Muscle of leg (tissue), 11 donors: Measurements from ENCODE around the gene COL23A1. TPM values are rescaled to one million over a fixed set of nuclear protein-coding genes. Genes with fewer than 3 reads are reported as not detected.

ENCODE experiments used
- DNase-seq: peaks from one replicate; pipeline ENCODE4 v3.0.0; 2013
- H3K27ac ChIP-seq: one replicate; pipeline ENCODE4 v1.5.1; 2013; ENCODE audit warnings: mild to moderate bottlenecking, low read length, control low read depth
- H3K27me3 ChIP-seq: one replicate; pipeline ENCODE4 v1.6.1; 2013; ENCODE audit warnings: low read length; ENCODE audit not compliant: control insufficient read depth, insufficient read depth
- H3K36me3 ChIP-seq: one replicate; pipeline ENCODE4 v1.6.1; 2013; ENCODE audit warnings: low read length; ENCODE audit not compliant: control insufficient read depth, insufficient read depth
- H3K4me1 ChIP-seq: one replicate; pipeline ENCODE4 v1.6.1; 2013; ENCODE audit warnings: low read length; ENCODE audit not compliant: control insufficient read depth, insufficient read depth
- H3K4me3 ChIP-seq: one replicate; pipeline ENCODE4 v1.5.1; 2013; ENCODE audit warnings: low read length, control low read depth
- H3K9me3 ChIP-seq: replicated peaks from 2 replicates; pipeline ENCODE4 v1.6.1; 2013; ENCODE audit warnings: low read depth, low read length; ENCODE audit not compliant: control insufficient read depth
- WGBS: methylation state at CpG from one replicate; pipeline ENCODE4 v1.1.5; 2013; ENCODE audit warnings: missing lambda C conversion rate; ENCODE audit not compliant: insufficient coverage; 5-methylcytosine and 5-hydroxymethylcytosine counted together
- polyA plus RNA-seq, 8 donors: library from polyadenylated mRNA; unstranded; fragments of 120-200 nt; gene quantifications; one replicate each; pipeline versions ENCODE4 v1.2.1 to v1.2.3, GENCODE V29; 2013; ENCODE audit warnings: inconsistent platforms in 1 of 8, low replicate concordance in 1 of 8; ENCODE audit not compliant: insufficient read length in 8 of 8, insufficient read depth in 1 of 8
- total RNA-seq: library from RNA; stranded (reverse); fragments of 120-200 nt; gene quantifications from one replicate; pipeline ENCODE4 v1.2.4, GENCODE V29; 2013

COL23A1 gene
- total and polyA plus RNA-seq, 9 donors, result 1.3 to 5.1 (median 3.0) TPM

- Histone ChIP-seq H3K27me3 (peaks cover 5% of the 10 kb centered on the region), H3K9me3 (no peaks in the 10 kb centered on the region), H3K4me3 (no peak overlapping the region), H3K27ac (no peak overlapping the region), H3K36me3 (no peaks in the 10 kb centered on the region), H3K4me1 (no peaks in the 10 kb centered on the region)
- 79% methylated on average over 22 of the region's 22 CpGs for WGBS
- no peak for DNase-seq
These were observed 135.2 kb downstream of the COL23A1 start for GRCh38 chr5:178454821-178455479.

DNA sequence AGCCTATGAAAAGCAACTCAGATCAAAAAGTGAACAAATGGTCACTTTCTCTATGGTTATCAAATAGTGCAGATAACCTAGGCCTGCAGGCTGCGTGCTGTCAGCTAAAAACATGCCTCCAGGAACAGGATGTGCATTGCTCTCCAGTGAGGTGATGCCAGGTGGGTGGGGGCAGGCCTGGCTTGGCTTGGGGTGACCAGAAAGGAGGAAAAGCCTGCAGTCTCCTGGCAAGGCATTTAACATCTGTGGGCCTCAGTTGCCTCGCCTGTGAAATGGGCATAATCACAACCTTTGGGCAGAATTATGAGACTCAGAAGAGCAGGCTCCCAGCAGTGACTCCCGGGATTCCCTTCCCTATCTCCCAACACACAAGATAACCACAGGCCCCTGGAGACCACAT is 135.9 kb downstream of the COL23A1 start:
- no peak for DNase-seq
- no peaks in the 10 kb centered on the region for H3K4me1 ChIP-seq
- H3K27me3 ChIP-seq, result peaks cover 10% of the 10 kb centered on the region
- H3K36me3 ChIP-seq, result no peaks in the 10 kb centered on the region
- H3K4me3 ChIP-seq, result no peak overlapping the region
- no peaks in the 10 kb centered on the region for H3K9me3 ChIP-seq
- no peak overlapping the region for H3K27ac ChIP-seq
- WGBS, result 79% methylated on average over 3 of the region's 3 CpGs

- Histone ChIP-seq H3K36me3 (no peaks in the 10 kb centered on the region), H3K9me3 (no peaks in the 10 kb centered on the region), H3K4me3 (no peak overlapping the region), H3K4me1 (no peaks in the 10 kb centered on the region), H3K27ac (no peak overlapping the region), H3K27me3 (peaks cover 15% of the 10 kb centered on the region)
- DNase-seq, result no peak
- 89% methylated on average over 1 of the region's 4 CpGs for WGBS
These were observed 137.0 kb downstream of the COL23A1 start for GRCh38 chr5:178453224-178453623.

- no peak for DNase-seq
- H3K27me3 ChIP-seq, result peaks cover 15% of the 10 kb centered on the region
- no peaks in the 10 kb centered on the region for H3K9me3 ChIP-seq
- no peak overlapping the region for H3K27ac ChIP-seq
- no peak overlapping the region for H3K4me3 ChIP-seq
- WGBS, result 71% methylated on average over 5 of the region's 19 CpGs
- H3K36me3 ChIP-seq, result no peaks in the 10 kb centered on the region
- H3K4me1 ChIP-seq, result no peaks in the 10 kb centered on the region
These were observed 139.8 kb downstream of the COL23A1 start for GRCh38 chr5:178450121-178451028.

DNA sequence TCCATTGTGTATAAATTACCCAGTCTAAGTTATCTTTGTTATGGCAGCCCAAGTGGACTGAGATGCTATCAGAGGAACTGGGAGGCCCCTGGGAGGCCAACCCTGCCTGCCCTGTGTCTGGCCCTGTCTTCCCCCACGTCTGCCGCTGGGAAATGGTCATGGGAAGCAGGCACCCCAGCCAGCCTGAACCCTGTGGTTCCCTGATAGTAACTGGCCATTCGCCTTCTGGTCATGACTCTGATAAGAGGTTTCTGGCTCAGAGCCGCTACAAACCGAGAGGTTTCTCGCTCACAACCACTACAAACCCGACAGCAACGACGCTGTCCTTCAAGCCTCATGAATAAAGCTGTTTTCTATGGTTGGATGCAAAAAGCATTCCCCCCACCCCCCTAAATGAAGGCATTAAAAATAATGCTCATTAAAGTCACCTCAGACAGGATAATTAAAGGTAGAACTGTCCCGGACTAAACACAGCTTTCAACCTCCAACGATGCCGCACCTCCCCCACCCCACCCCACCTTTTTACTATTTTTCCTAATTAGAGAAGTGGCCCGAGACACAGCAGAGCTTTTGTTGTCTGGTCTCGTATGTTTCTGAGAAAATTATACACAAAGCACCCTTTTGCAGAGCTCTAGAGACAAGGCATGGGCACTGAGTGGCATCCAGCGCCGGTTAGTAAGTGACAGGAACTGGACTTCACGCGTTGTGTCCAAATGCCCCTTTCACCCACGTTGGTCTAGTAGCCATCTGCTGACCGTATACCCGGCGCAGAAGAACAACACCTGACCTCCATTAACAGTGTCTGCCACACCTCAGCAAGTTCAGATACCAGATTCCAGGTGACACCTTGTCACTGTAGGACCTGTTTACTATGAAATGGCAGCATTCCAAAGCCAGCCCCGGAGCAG is 140.8 kb downstream of the COL23A1 start:
- no peak overlapping the region for H3K27ac ChIP-seq
- 43% methylated on average over 9 of the region's 23 CpGs for WGBS
- no peaks in the 10 kb centered on the region for H3K4me1 ChIP-seq
- H3K27me3 ChIP-seq, result peaks cover 15% of the 10 kb centered on the region
- H3K36me3 ChIP-seq, result no peaks in the 10 kb centered on the region
- no peaks in the 10 kb centered on the region for H3K9me3 ChIP-seq
- DNase-seq, result no peak
- no peak overlapping the region for H3K4me3 ChIP-seq

DNA sequence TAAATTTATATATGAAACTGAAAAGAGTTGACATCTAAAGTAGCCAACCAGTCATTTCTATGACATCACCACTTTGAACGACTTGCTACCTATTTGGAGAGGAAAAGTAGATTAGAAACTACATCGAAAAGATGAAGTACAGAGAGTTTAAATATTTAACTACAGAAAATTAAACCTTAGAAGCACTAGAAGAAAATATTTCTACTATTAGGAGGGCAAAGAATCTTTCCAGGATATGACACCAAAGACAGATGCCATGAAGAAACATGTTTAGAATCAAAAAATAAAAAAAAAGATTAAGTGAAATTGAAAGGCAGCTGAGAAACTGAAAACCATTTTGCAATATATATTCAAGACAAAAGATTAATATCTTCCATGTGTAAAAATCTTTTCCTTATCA is 144.7 kb downstream of the COL23A1 start:
- H3K27me3 ChIP-seq, result peaks cover 18% of the 10 kb centered on the region
- no peak overlapping the region for H3K27ac ChIP-seq
- DNase-seq, result no peak
- peaks cover 5% of the 10 kb centered on the region for H3K4me1 ChIP-seq
- H3K4me3 ChIP-seq, result no peak overlapping the region
- H3K36me3 ChIP-seq, result no peaks in the 10 kb centered on the region
- no peaks in the 10 kb centered on the region for H3K9me3 ChIP-seq
- WGBS, result no CpG with 5 or more reads among the region's 2 CpGs

- H3K9me3 ChIP-seq, result no peaks in the 10 kb centered on the region
- DNase-seq, result no peak
- H3K27ac ChIP-seq, result no peak overlapping the region
- H3K4me3 ChIP-seq, result no peak overlapping the region
- H3K4me1 ChIP-seq, result peaks cover 5% of the 10 kb centered on the region
- H3K27me3 ChIP-seq, result peaks cover 10% of the 10 kb centered on the region
- 61% methylated on average over 15 of the region's 23 CpGs for WGBS
- H3K36me3 ChIP-seq, result no peaks in the 10 kb centered on the region
These were observed 147.6 kb downstream of the COL23A1 start for GRCh38 chr5:178442405-178443257.

GRCh38 chr5:178441486-178442270 is 148.5 kb downstream of the COL23A1 start:
- H3K27me3 ChIP-seq, result peaks cover 13% of the 10 kb centered on the region
- DNase-seq, result no peak
- H3K9me3 ChIP-seq, result no peaks in the 10 kb centered on the region
- 94% methylated on average over 12 of the region's 18 CpGs for WGBS
- H3K36me3 ChIP-seq, result no peaks in the 10 kb centered on the region
- H3K4me1 ChIP-seq, result peaks cover 5% of the 10 kb centered on the region
- no peak overlapping the region for H3K27ac ChIP-seq
- no peak overlapping the region for H3K4me3 ChIP-seq

DNA sequence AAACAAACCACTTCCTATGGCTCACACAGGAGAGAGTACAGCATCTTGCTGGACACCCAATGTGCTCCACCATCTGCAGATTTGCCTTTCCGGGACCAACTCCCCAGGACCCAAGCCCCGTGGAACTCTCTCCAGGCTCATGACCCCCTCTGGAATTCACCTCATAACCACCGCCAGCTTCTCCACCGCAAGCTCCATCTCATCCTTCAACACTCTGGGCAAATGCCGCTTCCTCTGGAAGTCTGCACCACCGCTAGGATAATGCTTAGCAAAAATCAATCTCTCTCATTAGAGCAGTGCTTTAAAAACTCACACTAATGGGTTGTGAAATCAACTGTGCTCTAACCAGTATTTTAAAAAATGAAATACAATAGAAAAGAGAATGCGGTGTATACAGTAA is 150.0 kb downstream of the COL23A1 start:
- no peak for DNase-seq
- WGBS, result 67% methylated on average over 2 of the region's 7 CpGs
- Histone ChIP-seq H3K4me1 (peaks cover 9% of the 10 kb centered on the region), H3K36me3 (no peaks in the 10 kb centered on the region), H3K27ac (no peak overlapping the region), H3K27me3 (peaks cover 20% of the 10 kb centered on the region), H3K9me3 (no peaks in the 10 kb centered on the region), H3K4me3 (no peak overlapping the region)
